ENCODE measurements around the gene SLC25A4.

SLC25A4 gene

GRCh38 chr4:185104733-185105132 is 38.3 kb upstream of the SLC25A4 start:
- ChIA-PET CTCF (interaction anchor here (0.9 to 1.0 kb wide), 2 partner anchors 30 to 99 kb away, joined by 3 read pairs; no protein-coding TSS in a partner anchor), POLR2A (interaction anchor here (0.9 kb wide), 1 partner anchor 9 kb away, joined by 6 read pairs; no protein-coding TSS in a partner anchor)
- TF ChIP-seq ZBTB6 (tag by site-specific recombination; IDR thresholded peaks at IDR 0.05) = no peak
- no peak for TF ChIP-seq ZNF555 (tag by site-specific recombination; conservative IDR thresholded peaks at IDR 0.05)
- no peak for TF ChIP-seq GLIS1 (tag by site-specific recombination; IDR thresholded peaks at IDR 0.05)
- no peak for TF ChIP-seq ZNF660 (tag by site-specific recombination; IDR thresholded peaks at IDR 0.05)
- TF ChIP-seq MZF1 (tag by site-specific recombination; IDR thresholded peaks at IDR 0.05; ENCODE audit: borderline replicate concordance) = no peak
- no peak for TF ChIP-seq PRDM6 (tag by site-specific recombination; IDR thresholded peaks at IDR 0.05)
- TF ChIP-seq ZNF654 (tag by site-specific recombination; IDR thresholded peaks at IDR 0.05; ENCODE audit: low read depth) = no peak
- TF ChIP-seq ZNF140 (tag by site-specific recombination; IDR thresholded peaks at IDR 0.05) = no peak
- TF ChIP-seq MEIS1 (CRISPR knock-in tag; IDR thresholded peaks at IDR 0.05; ENCODE audit: borderline replicate concordance) = no peak
- no peak for TF ChIP-seq ZNF707 (tag by site-specific recombination; IDR thresholded peaks at IDR 0.05)
- TF ChIP-seq ZBTB7A (tag by site-specific recombination; IDR thresholded peaks at IDR 0.05; ENCODE audit: low read depth) = no peak
- no peak for TF ChIP-seq ZNF398 (tag by site-specific recombination; IDR thresholded peaks at IDR 0.05)
- TF ChIP-seq KLF17 (tag by site-specific recombination; IDR thresholded peaks at IDR 0.05) = no peak
- TF ChIP-seq ZBTB17 (tag by site-specific recombination; IDR thresholded peaks at IDR 0.05) = no peak
- TF ChIP-seq ZNF335 (tag by site-specific recombination; conservative IDR thresholded peaks at IDR 0.05) = no peak
- no peak for TF ChIP-seq GFI1B (tag by site-specific recombination; IDR thresholded peaks at IDR 0.05)
- Histone ChIP-seq H3K27ac (ENCODE audit: extremely low read depth, low read depth, low read length) (no peak overlapping the region), H3K4me3 (ENCODE audit: low read depth, low read length) (no peak overlapping the region), H3K9me3 (ENCODE audit: control insufficient read depth, insufficient read depth, low read depth, low read length) (no peaks in the 10 kb centered on the region), H3K36me3 (ENCODE audit: control insufficient read depth in 2 of 2, insufficient read depth in 1 of 2, low read length in 2 of 2) (no peaks in the 10 kb centered on the region), H3K4me1 (ENCODE audit: control insufficient read depth, insufficient read depth, low read length) (no peaks in the 10 kb centered on the region)

- Histone ChIP-seq H3K9me3 (ENCODE audit: control insufficient read depth, insufficient read depth, low read depth, low read length) (no peaks in the 10 kb centered on the region), H3K4me1 (ENCODE audit: control insufficient read depth, insufficient read depth, low read length) (no peaks in the 10 kb centered on the region), H3K36me3 (ENCODE audit: control insufficient read depth in 2 of 2, insufficient read depth in 1 of 2, low read length in 2 of 2) (no peaks in the 10 kb centered on the region), H3K27ac (ENCODE audit: extremely low read depth, low read depth, low read length) (no peak overlapping the region), H3K4me3 (ENCODE audit: low read depth, low read length) (no peak overlapping the region)
- CTCF ChIA-PET = interaction anchor here (0.5 to 1.5 kb wide), 3 partner anchors 11 to 842 kb away, joined by 3 to 5 read pairs (median 4); no protein-coding TSS in a partner anchor
- POLR2A ChIA-PET = interaction anchor here (0.9 kb wide), 1 partner anchor 372 kb away, joined by 3 read pairs; the partner anchor contains the start of gene CENPU
- no peak for TF ChIP-seq ZNF837 (tag by site-specific recombination; IDR thresholded peaks at IDR 0.05)
- TF ChIP-seq ZBTB48 (tag by site-specific recombination; IDR thresholded peaks at IDR 0.05) = no peak
- TF ChIP-seq ZNF138 (tag by site-specific recombination; IDR thresholded peaks at IDR 0.05; ENCODE audit: borderline replicate concordance) = no peak
- TF ChIP-seq ZBTB7A (tag by site-specific recombination; IDR thresholded peaks at IDR 0.05; ENCODE audit: low read depth) = no peak
- no peak for TF ChIP-seq ZNF510 (tag by site-specific recombination; IDR thresholded peaks at IDR 0.05; ENCODE audit: insufficient replicate concordance)
- TF ChIP-seq ZNF549 (tag by site-specific recombination; IDR thresholded peaks at IDR 0.05) = no peak
- TF ChIP-seq KLF8 (tag by site-specific recombination; IDR thresholded peaks at IDR 0.05) = no peak
- no peak for TF ChIP-seq ZNF335 (tag by site-specific recombination; conservative IDR thresholded peaks at IDR 0.05)
- no peak for TF ChIP-seq ZNF623 (tag by site-specific recombination; IDR thresholded peaks at IDR 0.05)
- no peak for TF ChIP-seq ZBTB49 (tag by site-specific recombination; IDR thresholded peaks at IDR 0.05; ENCODE audit: low read depth)
- TF ChIP-seq SP2 (tag by site-specific recombination; IDR thresholded peaks at IDR 0.05) = no peak
- no peak for TF ChIP-seq ZNF350 (tag by site-specific recombination; IDR thresholded peaks at IDR 0.05)
- TF ChIP-seq OVOL3 (tag by site-specific recombination; IDR thresholded peaks at IDR 0.05) = no peak
Measured at GRCh38 chr4:185106353-185106752, 36.7 kb upstream of the SLC25A4 start.
